RCC 7860 (cell line): ENCODE data around the gene NPVF.
A peak's percentile ranks its signal among the peaks of the same experiment; 100 is the strongest.

Source experiments
- DNase-seq: peaks from one replicate; pipeline ENCODE4 v3.0.0-alpha.2; 2015; ENCODE audit warnings: low spot score
- FAIRE-seq: peaks from 2 replicates; lab custom pipeline; 2012; peaks lifted over from hg19 to GRCh38; lab: Jason Lieb, UNC

The NPVF gene

GRCh38 chr7:25228386-25228785 lies at the start of gene NPVF:
Gene NPVF, minus strand, starts transcription at chr7:25228486. Its CDS starts 47 bp downstream, at chr7:25228439.
- FAIRE-seq (no peak), DNase-seq (no peak)

GRCh38 chr7:25272265-25272664 lies 44.0 kb upstream of the NPVF start:
- FAIRE-seq = no peak

GRCh38 chr7:25263337-25263736 lies 35.1 kb upstream of the NPVF start:
- no peak for FAIRE-seq

More at GRCh38 chr7:25272265-25272664, 44.0 kb upstream of the NPVF start:
- no peak for DNase-seq

GRCh38 chr7:25262586-25262985 lies 34.3 kb upstream of the NPVF start:
- DNase-seq (peak; percentile 88), FAIRE-seq (peak; percentile 95)

More at GRCh38 chr7:25263337-25263736, 35.1 kb upstream of the NPVF start:
- DNase-seq = no peak

- no peak for DNase-seq
- no peak for FAIRE-seq
These were observed 33.4 kb upstream of the NPVF start for GRCh38 chr7:25261545-25262140.

- peak; percentile 84 for FAIRE-seq
These were observed 32.7 kb upstream of the NPVF start for GRCh38 chr7:25260862-25261494.

GRCh38 chr7:25259487-25260243 lies 31.4 kb upstream of the NPVF start:
- peak; percentile 48 for FAIRE-seq
- peak; percentile 69 for DNase-seq

More at GRCh38 chr7:25260862-25261494, 32.7 kb upstream of the NPVF start:
- peak; percentile 59 for DNase-seq

GRCh38 chr7:25256333-25256819 lies 28.1 kb upstream of the NPVF start:
- FAIRE-seq (no peak), DNase-seq (no peak)

- FAIRE-seq = no peak
- DNase-seq = no peak
These were observed 27.5 kb upstream of the NPVF start for GRCh38 chr7:25255611-25256332.

GRCh38 chr7:25254604-25255003 lies 26.3 kb upstream of the NPVF start:
- DNase-seq = no peak
- FAIRE-seq = no peak

- no peak for DNase-seq
These were observed 25.4 kb upstream of the NPVF start for GRCh38 chr7:25253714-25254113.

GRCh38 chr7:25250386-25250785 lies 22.1 kb upstream of the NPVF start:
- DNase-seq = no peak
- FAIRE-seq = no peak

More at GRCh38 chr7:25253714-25254113, 25.4 kb upstream of the NPVF start:
- FAIRE-seq = no peak

- no peak for DNase-seq
- no peak for FAIRE-seq
These were observed 21.5 kb upstream of the NPVF start for GRCh38 chr7:25249772-25250171.

- DNase-seq = no peak
- FAIRE-seq = no peak
These were observed 18.0 kb upstream of the NPVF start for GRCh38 chr7:25246306-25246705.

GRCh38 chr7:25244254-25245033 lies 16.2 kb upstream of the NPVF start:
- no peak for DNase-seq
- no peak for FAIRE-seq

- FAIRE-seq (no peak), DNase-seq (no peak)
These were observed 14.4 kb upstream of the NPVF start for GRCh38 chr7:25242678-25243077.

GRCh38 chr7:25240896-25241295 lies 12.6 kb upstream of the NPVF start:
- DNase-seq (no peak), FAIRE-seq (no peak)

- DNase-seq (no peak), FAIRE-seq (no peak)
These were observed 12.1 kb upstream of the NPVF start for GRCh38 chr7:25240340-25240739.

GRCh38 chr7:25239888-25240287 lies 11.6 kb upstream of the NPVF start:
- FAIRE-seq = no peak
- no peak for DNase-seq

GRCh38 chr7:25238066-25238725 lies 9.9 kb upstream of the NPVF start:
- no peak for FAIRE-seq
- no peak for DNase-seq
